ENCODE measurements around the gene RYR1.
"Not testable (repeated sequence)": the region's sequence is repeated elsewhere in the genome, so short reads cannot be mapped to it uniquely, and the experiment has no call there.

Gene RYR1

GRCh38 chr19:38467541-38468525, 34.3 kb downstream of the RYR1 start:
- DNase-seq (ENCODE audit: insufficient read length), result no peak
- TF ChIP-seq POLR2A (IDR thresholded peaks at IDR 0.05; ENCODE audit: low read depth, low read length), result no peak
- TF ChIP-seq POLR2AphosphoS5 (IDR thresholded peaks at IDR 0.05; ENCODE audit: low read depth, low read length), result no peak
- TF ChIP-seq TAF1 (IDR thresholded peaks at IDR 0.05; ENCODE audit: borderline replicate concordance, low read depth, low read length), result no peak
- FAIRE-seq, result no peak

GRCh38 chr19:38469151-38469550, 35.7 kb downstream of the RYR1 start:
- FAIRE-seq (no peak), DNase-seq (ENCODE audit: insufficient read length) (no peak)
- no peak for TF ChIP-seq POLR2A (IDR thresholded peaks at IDR 0.05; ENCODE audit: low read depth, low read length)
- no peak for TF ChIP-seq POLR2AphosphoS5 (IDR thresholded peaks at IDR 0.05; ENCODE audit: low read depth, low read length)
- TF ChIP-seq TAF1 (IDR thresholded peaks at IDR 0.05; ENCODE audit: borderline replicate concordance, low read depth, low read length), result no peak

GRCh38 chr19:38470788-38471480, 37.4 kb downstream of the RYR1 start:
- no peak for DNase-seq (ENCODE audit: insufficient read length)
- no peak for FAIRE-seq
- TF ChIP-seq TAF1 (IDR thresholded peaks at IDR 0.05; ENCODE audit: borderline replicate concordance, low read depth, low read length) (no peak), POLR2A (IDR thresholded peaks at IDR 0.05; ENCODE audit: low read depth, low read length) (no peak), POLR2AphosphoS5 (IDR thresholded peaks at IDR 0.05; ENCODE audit: low read depth, low read length) (no peak)

GRCh38 chr19:38472725-38473124, 39.2 kb downstream of the RYR1 start:
- DNase-seq (ENCODE audit: insufficient read length); FAIRE-seq: not testable (repeated sequence)

GRCh38 chr19:38473201-38473600, 39.7 kb downstream of the RYR1 start:
- no peak for DNase-seq (ENCODE audit: insufficient read length)
- no peak for FAIRE-seq
- TF ChIP-seq POLR2AphosphoS5 (IDR thresholded peaks at IDR 0.05; ENCODE audit: low read depth, low read length) (no peak), TAF1 (IDR thresholded peaks at IDR 0.05; ENCODE audit: borderline replicate concordance, low read depth, low read length) (no peak), POLR2A (IDR thresholded peaks at IDR 0.05; ENCODE audit: low read depth, low read length) (no peak)

GRCh38 chr19:38475176-38475575, 41.7 kb downstream of the RYR1 start:
- DNase-seq (ENCODE audit: insufficient read length) (no peak), FAIRE-seq (no peak)
- TF ChIP-seq TAF1 (IDR thresholded peaks at IDR 0.05; ENCODE audit: borderline replicate concordance, low read depth, low read length) (no peak), POLR2AphosphoS5 (IDR thresholded peaks at IDR 0.05; ENCODE audit: low read depth, low read length) (no peak), POLR2A (IDR thresholded peaks at IDR 0.05; ENCODE audit: low read depth, low read length) (no peak)

GRCh38 chr19:38478273-38478971, 44.9 kb downstream of the RYR1 start:
- TF ChIP-seq POLR2AphosphoS5 (IDR thresholded peaks at IDR 0.05; ENCODE audit: low read depth, low read length), result no peak
- no peak for TF ChIP-seq POLR2A (IDR thresholded peaks at IDR 0.05; ENCODE audit: low read depth, low read length)
- no peak for TF ChIP-seq TAF1 (IDR thresholded peaks at IDR 0.05; ENCODE audit: borderline replicate concordance, low read depth, low read length)
- DNase-seq (ENCODE audit: insufficient read length) (no peak), FAIRE-seq (no peak)

- TF ChIP-seq POLR2AphosphoS5 (IDR thresholded peaks at IDR 0.05; ENCODE audit: low read depth, low read length) (no peak), POLR2A (IDR thresholded peaks at IDR 0.05; ENCODE audit: low read depth, low read length) (no peak), TAF1 (IDR thresholded peaks at IDR 0.05; ENCODE audit: borderline replicate concordance, low read depth, low read length) (no peak)
- DNase-seq (ENCODE audit: insufficient read length), result no peak
- FAIRE-seq, result no peak
These were observed 49.0 kb downstream of the RYR1 start for GRCh38 chr19:38482496-38482895.

GRCh38 chr19:38483016-38483630, 49.6 kb downstream of the RYR1 start:
- DNase-seq (ENCODE audit: insufficient read length), result no peak
- TF ChIP-seq POLR2A (IDR thresholded peaks at IDR 0.05; ENCODE audit: low read depth, low read length), result no peak
- TF ChIP-seq POLR2AphosphoS5 (IDR thresholded peaks at IDR 0.05; ENCODE audit: low read depth, low read length), result no peak
- no peak for TF ChIP-seq TAF1 (IDR thresholded peaks at IDR 0.05; ENCODE audit: borderline replicate concordance, low read depth, low read length)
- FAIRE-seq, result no peak

GRCh38 chr19:38484747-38485146, 51.3 kb downstream of the RYR1 start:
- no peak for FAIRE-seq

More at GRCh38 chr19:38484747-38485146, 51.3 kb downstream of the RYR1 start:
- no peak for DNase-seq (ENCODE audit: insufficient read length)
- no peak for TF ChIP-seq POLR2A (IDR thresholded peaks at IDR 0.05; ENCODE audit: low read depth, low read length)
- TF ChIP-seq TAF1 (IDR thresholded peaks at IDR 0.05; ENCODE audit: borderline replicate concordance, low read depth, low read length), result no peak
- TF ChIP-seq POLR2AphosphoS5 (IDR thresholded peaks at IDR 0.05; ENCODE audit: low read depth, low read length), result no peak

Data from GM12892 (cell line).